Activated B cell treated with CpG ODN at 0.5 μM for 24 hours (primary cell): Measurements from ENCODE around the gene CYB5R3. TPM values are rescaled to one million over a fixed set of nuclear protein-coding genes. Genes with fewer than 3 reads are reported as not detected.

Source experiments
- ATAC-seq: fragments of 200-7000 bp; cut with Tn5 transposase; one replicate; pipeline ENCODE4 v1.10.0; 2021; ENCODE audit warnings: low read depth, mild to moderate bottlenecking, moderate library complexity
- CTCF ChIA-PET: fragments of 350-600 bp; sonication (Branson Sonifier 250); formaldehyde crosslinking; loops from one replicate; lab custom pipeline; 2021; ENCODE audit warnings: antibody characterized with exemption; lab: Charles Lee
- POLR2A ChIA-PET: fragments of 350-600 bp; sonication (Branson Sonifier 250); formaldehyde crosslinking; loops from one replicate; lab custom pipeline; 2021; ENCODE audit warnings: antibody characterized with exemption; lab: Charles Lee
- DNase-seq: peaks from one replicate; pipeline ENCODE4 v3.0.0; 2022
- H3K27ac Mint-ChIP-seq: one replicate; pipeline ENCODE4 v1.8.0; 2020; ENCODE audit warnings: mixed read lengths
- H3K27me3 Mint-ChIP-seq: one replicate; pipeline ENCODE4 v1.8.0; 2021; ENCODE audit warnings: mixed read lengths
- H3K36me3 Mint-ChIP-seq: one replicate; pipeline ENCODE4 v1.8.0; 2021; ENCODE audit warnings: low read depth, mixed read lengths
- H3K4me1 Mint-ChIP-seq: one replicate; pipeline ENCODE4 v1.8.0; 2021; ENCODE audit warnings: mixed read lengths
- H3K4me3 Mint-ChIP-seq: one replicate; pipeline ENCODE4 v1.8.0; 2020; ENCODE audit warnings: mild to moderate bottlenecking, mixed read lengths
- H3K9me3 Mint-ChIP-seq: one replicate; pipeline ENCODE4 v1.8.0; 2020; ENCODE audit warnings: mixed read lengths
- intact Hi-C: fragments of 100-400 bp; cut with micrococcal nuclease; formaldehyde crosslinking; loops from one replicate; pipeline ENCODE4 v1.15.1; 2024
- total RNA-seq: library from RNA; stranded (reverse); gene quantifications from 2 replicates; pipeline ENCODE4 v1.2.3, GENCODE V29; 2022
- TF ChIP-seq, protein P1 (sequence below): fragments of 200-600 bp; IDR thresholded peaks from one replicate; pipeline ENCODE4 v1.8.0; 2022; ENCODE audit warnings: antibody characterized with exemption, mild to moderate bottlenecking

The CYB5R3 gene
- total RNA-seq, 1 donor from 2014 or later, result 91.7 TPM

DNA sequence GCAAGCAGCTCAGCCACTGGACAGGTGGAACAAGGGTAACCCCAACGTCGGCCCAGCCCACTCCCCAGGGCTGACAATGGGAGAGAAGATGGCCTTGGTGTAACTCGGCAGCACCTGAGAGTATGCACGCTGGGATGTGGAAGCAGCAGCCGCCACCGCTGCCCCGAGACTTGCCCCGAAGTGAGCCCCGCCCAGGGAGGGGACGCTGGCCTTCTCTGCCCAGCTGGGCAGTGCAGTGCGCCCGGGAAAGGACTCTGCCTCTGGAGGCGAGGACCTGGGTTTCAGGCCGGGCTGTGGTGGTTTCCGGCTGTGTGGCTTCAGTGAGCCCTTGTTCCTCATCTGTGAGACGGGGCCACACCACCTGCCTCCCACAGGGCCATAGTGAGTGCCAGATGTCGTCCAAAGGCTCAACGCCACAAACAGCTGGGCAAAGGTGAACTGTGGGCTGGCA, 25.9 kb downstream of the CYB5R3 start:
- Mint-ChIP-seq H3K4me1 (peaks cover 30% of the 10 kb centered on the region), H3K9me3 (no peaks in the 10 kb centered on the region), H3K27ac (no peak overlapping the region), H3K4me3 (no peak overlapping the region), H3K36me3 (peaks cover 47% of the 10 kb centered on the region), H3K27me3 (no peaks in the 10 kb centered on the region)
- intact Hi-C loops, result loop anchor here (1.0 kb wide), 1 partner anchor 69 kb away; no protein-coding TSS in a partner anchor
- DNase-seq (peak; percentile 35), ATAC-seq (peak; percentile 72)
- TF ChIP-seq, protein P1, sequence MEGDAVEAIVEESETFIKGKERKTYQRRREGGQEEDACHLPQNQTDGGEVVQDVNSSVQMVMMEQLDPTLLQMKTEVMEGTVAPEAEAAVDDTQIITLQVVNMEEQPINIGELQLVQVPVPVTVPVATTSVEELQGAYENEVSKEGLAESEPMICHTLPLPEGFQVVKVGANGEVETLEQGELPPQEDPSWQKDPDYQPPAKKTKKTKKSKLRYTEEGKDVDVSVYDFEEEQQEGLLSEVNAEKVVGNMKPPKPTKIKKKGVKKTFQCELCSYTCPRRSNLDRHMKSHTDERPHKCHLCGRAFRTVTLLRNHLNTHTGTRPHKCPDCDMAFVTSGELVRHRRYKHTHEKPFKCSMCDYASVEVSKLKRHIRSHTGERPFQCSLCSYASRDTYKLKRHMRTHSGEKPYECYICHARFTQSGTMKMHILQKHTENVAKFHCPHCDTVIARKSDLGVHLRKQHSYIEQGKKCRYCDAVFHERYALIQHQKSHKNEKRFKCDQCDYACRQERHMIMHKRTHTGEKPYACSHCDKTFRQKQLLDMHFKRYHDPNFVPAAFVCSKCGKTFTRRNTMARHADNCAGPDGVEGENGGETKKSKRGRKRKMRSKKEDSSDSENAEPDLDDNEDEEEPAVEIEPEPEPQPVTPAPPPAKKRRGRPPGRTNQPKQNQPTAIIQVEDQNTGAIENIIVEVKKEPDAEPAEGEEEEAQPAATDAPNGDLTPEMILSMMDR, result no peak
- POLR2A ChIA-PET, result interaction anchor here (0.6 to 3.0 kb wide), 5 partner anchors 9 to 151 kb away, joined by 3 to 35 read pairs (median 5); partner anchors contain the start of gene POLDIP3
- CTCF ChIA-PET, result interaction anchor here (1.1 to 4.1 kb wide), 6 partner anchors 17 to 197 kb away, joined by 3 to 32 read pairs (median 9); partner anchors contain the start of gene ATP5MGL

DNA sequence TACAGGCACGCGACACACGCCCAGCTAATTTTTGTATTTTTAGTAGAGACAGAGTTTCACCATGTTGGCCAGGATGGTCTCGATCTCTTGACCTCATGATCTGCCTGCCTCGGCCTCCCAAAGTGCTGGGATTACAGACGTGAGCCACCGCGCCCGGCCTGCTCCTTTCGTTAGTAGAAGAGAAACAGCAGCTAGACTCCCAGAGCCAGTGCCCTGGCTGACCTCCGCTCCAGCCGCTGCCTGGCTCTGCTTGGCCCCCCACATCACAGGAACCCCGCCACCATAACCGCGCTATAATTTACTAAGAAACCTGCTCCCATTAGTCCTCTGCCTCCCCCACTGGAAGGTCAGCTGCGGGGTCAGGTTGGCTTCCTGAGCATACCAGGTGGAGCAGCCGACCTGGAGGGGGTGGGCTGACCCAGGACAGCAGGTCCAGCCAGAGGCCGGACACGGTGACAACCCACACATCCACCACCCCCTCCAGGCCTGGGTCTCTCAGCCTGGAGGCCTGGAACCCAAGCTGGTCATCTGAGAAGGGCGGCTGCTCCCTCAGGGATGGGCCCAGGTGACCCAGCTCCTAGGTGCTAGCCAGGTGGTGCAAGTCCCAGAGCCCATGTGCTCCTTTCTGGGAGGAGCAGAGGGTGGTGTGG, 27.0 kb downstream of the CYB5R3 start:
- Mint-ChIP-seq H3K4me1 (peaks cover 30% of the 10 kb centered on the region), H3K4me3 (no peak overlapping the region), H3K9me3 (no peaks in the 10 kb centered on the region), H3K27ac (no peak overlapping the region), H3K36me3 (peaks cover 38% of the 10 kb centered on the region), H3K27me3 (no peaks in the 10 kb centered on the region)
- TF ChIP-seq, protein P1, result no peak
- ATAC-seq (no peak), DNase-seq (no peak)
- ChIA-PET CTCF (interaction anchor here (1.1 to 4.1 kb wide), 9 partner anchors 15 to 468 kb away, joined by 3 to 32 read pairs (median 11); partner anchors contain the start of gene CYB5R3), POLR2A (interaction anchor here (0.6 to 3.0 kb wide), 9 partner anchors 8 to 213 kb away, joined by 3 to 35 read pairs (median 3); partner anchors contain the start of gene POLDIP3)
- intact Hi-C loops, result no loop called here

DNA sequence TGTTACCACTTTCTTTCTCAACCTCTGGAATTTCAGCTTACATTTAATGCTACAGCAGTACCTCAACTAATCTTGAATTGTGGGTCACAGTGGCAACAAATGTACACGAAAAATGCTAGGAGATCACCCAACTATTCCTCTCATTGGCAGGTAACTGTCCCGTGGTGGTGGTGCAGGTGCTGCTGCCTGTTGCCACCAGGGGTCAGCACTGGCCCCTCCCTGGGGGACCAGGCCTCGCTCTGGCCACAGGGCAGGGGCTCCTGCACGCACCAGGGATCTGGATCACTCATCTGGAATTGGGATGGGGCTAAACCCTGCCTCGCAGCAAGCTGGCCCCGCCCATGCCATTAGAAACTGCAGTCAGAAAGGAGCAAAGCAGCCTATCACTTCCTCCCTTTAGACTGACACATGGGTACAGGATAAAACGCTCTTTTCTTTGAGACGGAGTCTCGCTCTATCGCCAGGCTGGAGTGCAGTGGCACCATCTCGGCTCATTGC, 27.6 kb downstream of the CYB5R3 start:
- Mint-ChIP-seq H3K4me1 (peaks cover 33% of the 10 kb centered on the region), H3K27me3 (no peaks in the 10 kb centered on the region), H3K4me3 (no peak overlapping the region), H3K27ac (peak overlapping the region; percentile 30), H3K36me3 (peaks cover 32% of the 10 kb centered on the region), H3K9me3 (no peaks in the 10 kb centered on the region)
- TF ChIP-seq, protein P1, result peak; percentile 46
- ATAC-seq, result peak; percentile 80
- ChIA-PET POLR2A (interaction anchor here (0.6 to 2.0 kb wide), 9 partner anchors 25 to 471 kb away, joined by 3 to 15 read pairs (median 5); partner anchors contain the start of gene CYB5R3), CTCF (interaction anchor here (0.7 to 4.1 kb wide), 16 partner anchors 15 to 468 kb away, joined by 3 to 32 read pairs (median 4); partner anchors contain the start of gene CYB5R3)
- peak; percentile 69 for DNase-seq
- intact Hi-C loops, result loop anchor here (1.0 kb wide), 2 partner anchors 199 to 246 kb away; no protein-coding TSS in a partner anchor

DNA sequence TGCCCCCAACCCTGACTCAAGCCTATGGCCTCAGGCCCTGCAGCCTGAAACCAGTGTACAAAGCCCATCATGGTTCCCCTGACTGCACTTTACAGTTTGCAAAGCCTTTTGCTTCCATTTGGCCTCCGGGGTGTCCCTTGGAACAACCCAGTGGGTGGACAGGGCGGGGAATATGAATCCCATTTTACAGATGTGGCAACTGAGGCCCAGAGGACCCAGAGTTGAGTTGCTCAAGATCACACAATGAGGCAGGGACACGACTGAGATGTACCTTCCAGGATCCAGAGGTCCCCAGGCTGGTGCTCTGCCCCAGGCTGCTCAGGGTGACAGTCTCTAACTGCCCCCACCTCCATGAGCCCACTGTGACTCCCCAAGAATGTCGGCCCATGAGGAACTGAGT, 29.1 kb downstream of the CYB5R3 start:
- POLR2A ChIA-PET, result interaction anchor here (0.7 to 2.0 kb wide), 2 partner anchors 36 to 41 kb away, joined by 3 to 6 read pairs; no protein-coding TSS in a partner anchor
- CTCF ChIA-PET, result interaction anchor here (1.0 to 4.1 kb wide), 6 partner anchors 22 to 280 kb away, joined by 3 to 32 read pairs (median 7); no protein-coding TSS in a partner anchor
- DNase-seq (no peak), ATAC-seq (no peak)
- TF ChIP-seq, protein P1, result no peak
- Mint-ChIP-seq H3K27me3 (no peaks in the 10 kb centered on the region), H3K36me3 (peaks cover 26% of the 10 kb centered on the region), H3K4me3 (no peak overlapping the region), H3K27ac (peak overlapping the region; percentile 18), H3K9me3 (no peaks in the 10 kb centered on the region), H3K4me1 (peaks cover 42% of the 10 kb centered on the region)
- intact Hi-C loops, result no loop called here
